IMR-90 (cell line): ENCODE measurements around the gene SMIM12. TPM values are rescaled to one million over a fixed set of nuclear protein-coding genes. Genes with fewer than 3 reads are reported as not detected.

Source experiments
- ATAC-seq: fragments of 200-7000 bp; cut with Tn5 transposase; 2 replicates; pipeline ENCODE4 v1.9.1; 2020; ENCODE audit warnings: low read depth, mild to moderate bottlenecking, moderate library complexity
- BruUV-seq: library from RNA; stranded (reverse); fragments of 400-500 nt; replicated peaks from 2 replicates; lab custom pipeline; 2021; lab: Mats Ljungman, UMichigan
- CTCF ChIA-PET: fragments of 300-600 bp; formaldehyde crosslinking; extraction: SDS; loops from one replicate; lab custom pipeline; 2021; ENCODE audit warnings: antibody characterized with exemption; lab: Yijun Ruan, JAX
- POLR2A ChIA-PET: fragments of 300-600 bp; sonication (Branson Sonifier 250); formaldehyde crosslinking; loops from one replicate; lab custom pipeline; 2022; ENCODE audit warnings: antibody characterized with exemption; ENCODE audit not compliant: unreplicated experiment; lab: Charles Lee
- DNase-seq: peaks from one replicate; pipeline ENCODE4 v3.0.0; 2013
- H2AFZ ChIP-seq: replicated peaks from 2 replicates; pipeline ENCODE3; 2013; ENCODE audit warnings: low read length, mild to moderate bottlenecking; ENCODE audit not compliant: poor library complexity
- H2AK5ac ChIP-seq: 2 replicates; pipeline ENCODE4 v1.6.1; 2013; ENCODE audit warnings: low read depth, low read length, inconsistent platforms
- H2AK9ac ChIP-seq: replicated peaks from 2 replicates; pipeline ENCODE3; 2013; ENCODE audit warnings: mild to moderate bottlenecking, low read depth, low read length, moderate library complexity; ENCODE audit not compliant: poor library complexity
- H2BK120ac ChIP-seq: 2 replicates; pipeline ENCODE4 v1.6.1; 2013; ENCODE audit warnings: low read depth, low read length, inconsistent platforms
- H2BK15ac ChIP-seq: 3 replicates; pipeline ENCODE4 v1.6.1; 2013; ENCODE audit warnings: low read depth, low read length, inconsistent platforms
- H2BK20ac ChIP-seq: 2 replicates; pipeline ENCODE4 v1.6.1; 2013; ENCODE audit warnings: low read depth, mild to moderate bottlenecking, inconsistent platforms, low read length, moderate library complexity
- H2BK5ac ChIP-seq: 2 replicates; pipeline ENCODE4 v1.6.1; 2013; ENCODE audit warnings: mild to moderate bottlenecking, low read depth, low read length, inconsistent platforms; ENCODE audit not compliant: poor library complexity, severe bottlenecking
- H3K14ac ChIP-seq: replicated peaks from 2 replicates; pipeline ENCODE4 v1.6.1; 2013; ENCODE audit warnings: low read depth, low read length, inconsistent platforms
- H3K18ac ChIP-seq: 2 replicates; pipeline ENCODE4 v1.6.1; 2013; ENCODE audit warnings: low read depth, low read length, control low read depth
- H3K23ac ChIP-seq: 2 replicates; pipeline ENCODE4 v1.6.1; 2013; ENCODE audit warnings: low read depth, low read length, inconsistent platforms
- H3K27ac ChIP-seq: 2 replicates; pipeline ENCODE4 v1.5.1; 2013; ENCODE audit warnings: mild to moderate bottlenecking, control low read depth, low read length; ENCODE audit not compliant: insufficient read depth
- H3K27me3 ChIP-seq: 2 replicates; pipeline ENCODE4 v1.6.1; 2013; ENCODE audit warnings: low read length; ENCODE audit not compliant: control insufficient read depth, insufficient read depth
- H3K36me3 ChIP-seq: 2 replicates; pipeline ENCODE4 v1.6.1; 2013; ENCODE audit warnings: low read length, mixed read lengths; ENCODE audit not compliant: control insufficient read depth, insufficient read depth
- H3K4ac ChIP-seq: 2 replicates; pipeline ENCODE4 v1.6.1; 2013; ENCODE audit warnings: low read depth, low read length, inconsistent platforms
- H3K4me1 ChIP-seq: 2 replicates; pipeline ENCODE4 v1.6.1; 2013; ENCODE audit warnings: low read length, mixed read lengths; ENCODE audit not compliant: control insufficient read depth, insufficient read depth
- H3K4me2 ChIP-seq: 2 replicates; pipeline ENCODE4 v1.6.1; 2013; ENCODE audit warnings: low read depth, mild to moderate bottlenecking, control low read depth, low read length, moderate library complexity
- H3K4me3 ChIP-seq: 2 replicates; pipeline ENCODE4 v1.5.1; 2013; ENCODE audit warnings: low read depth, mild to moderate bottlenecking, control low read depth, low read length, moderate library complexity; ENCODE audit not compliant: insufficient read depth
- H3K56ac ChIP-seq: 2 replicates; pipeline ENCODE4 v1.6.1; 2013; ENCODE audit warnings: low read length, inconsistent platforms; ENCODE audit not compliant: insufficient read depth; ENCODE audit errors: extremely low read depth
- H3K79me1 ChIP-seq, 2 experiments: 2 replicates each; pipeline ENCODE4 v1.6.1; 2013; ENCODE audit warnings: low read length in 2 of 2, inconsistent platforms in 1 of 2, low read depth in 1 of 2
- H3K9ac ChIP-seq: 2 replicates; pipeline ENCODE4 v1.6.1; 2013; ENCODE audit warnings: low read depth, low read length, control low read depth
- H3K9me1 ChIP-seq: 2 replicates; pipeline ENCODE4 v1.6.1; 2013; ENCODE audit warnings: low read length, inconsistent platforms; ENCODE audit not compliant: insufficient read depth
- H3K9me3 ChIP-seq: 2 replicates; pipeline ENCODE4 v1.6.1; 2013; ENCODE audit warnings: low read length; ENCODE audit not compliant: control insufficient read depth, insufficient read depth
- H4K20me1 ChIP-seq: 2 replicates; pipeline ENCODE4 v1.6.1; 2013; ENCODE audit warnings: low read length, inconsistent platforms; ENCODE audit not compliant: insufficient read depth
- H4K5ac ChIP-seq: 2 replicates; pipeline ENCODE4 v1.6.1; 2013; ENCODE audit warnings: mild to moderate bottlenecking, low read depth, low read length, control low read depth
- H4K8ac ChIP-seq, 2 experiments: 2 replicates each; pipeline ENCODE4 v1.6.1; 2013; ENCODE audit warnings: low read depth in 2 of 2, low read length in 2 of 2, control low read depth in 1 of 2, inconsistent platforms in 1 of 2
- H4K91ac ChIP-seq: 2 replicates; pipeline ENCODE4 v1.6.1; 2013; ENCODE audit warnings: low read depth, low read length, inconsistent platforms; ENCODE audit not compliant: insufficient read depth
- POLR2A ChIP-seq: IDR thresholded peaks from 2 replicates; pipeline ENCODE4 v1.6.1; 2012; ENCODE audit warnings: mild to moderate bottlenecking, low read depth, low read length
- RAD21 ChIP-seq: IDR thresholded peaks from 2 replicates; pipeline ENCODE4 v1.6.1; 2012; ENCODE audit warnings: low read length, improper control_type of control experiment
- WGBS, 2 experiments: methylation state at CpG; one replicate each; pipeline versions ENCODE4 v1.1.5 to v1.1.7; 2013; ENCODE audit warnings: missing lambda C conversion rate in 2 of 2; ENCODE audit not compliant: insufficient read length in 1 of 2; ENCODE audit errors: extremely low coverage in 2 of 2; 5-methylcytosine and 5-hydroxymethylcytosine counted together
- dilution Hi-C: fragments of 300-500 bp; cut with HindIII; formaldehyde crosslinking; loops from one replicate; pipeline ENCODE4 v1.14.3; 2018; ENCODE audit warnings: low sequenced_read_pairs; ENCODE audit not compliant: unreplicated experiment
- in situ Hi-C: fragments of 300-500 bp; cut with MboI; formaldehyde crosslinking; loops from 3 replicates; pipeline ENCODE4 v1.14.3; 2019; ENCODE audit warnings: low sequenced_read_pairs, inconsistent platforms, mixed read lengths
- intact Hi-C: fragments of 100-400 bp; cut with micrococcal nuclease; formaldehyde crosslinking; loops from 2 replicates; pipeline ENCODE4 v1.10.0; 2022
- polyA plus RNA-seq, 3 experiments: library from polyadenylated mRNA; depleted of rRNA; stranded (reverse); fragments of >200 nt; gene quantifications; 2 replicates each; pipeline ENCODE4 v1.2.3, GENCODE V29; 2012; ENCODE audit warnings: low replicate concordance in 1 of 3
- total RNA-seq: library from RNA; depleted of rRNA; stranded (reverse); fragments of >200 nt; gene quantifications from 2 replicates; pipeline ENCODE4 v1.2.3, GENCODE V29; 2012

Gene SMIM12
- total and polyA plus RNA-seq, 2 of the 4 experiments (the other 2 are of a cell fraction) = 31.9 to 44.4 TPM

DNA sequence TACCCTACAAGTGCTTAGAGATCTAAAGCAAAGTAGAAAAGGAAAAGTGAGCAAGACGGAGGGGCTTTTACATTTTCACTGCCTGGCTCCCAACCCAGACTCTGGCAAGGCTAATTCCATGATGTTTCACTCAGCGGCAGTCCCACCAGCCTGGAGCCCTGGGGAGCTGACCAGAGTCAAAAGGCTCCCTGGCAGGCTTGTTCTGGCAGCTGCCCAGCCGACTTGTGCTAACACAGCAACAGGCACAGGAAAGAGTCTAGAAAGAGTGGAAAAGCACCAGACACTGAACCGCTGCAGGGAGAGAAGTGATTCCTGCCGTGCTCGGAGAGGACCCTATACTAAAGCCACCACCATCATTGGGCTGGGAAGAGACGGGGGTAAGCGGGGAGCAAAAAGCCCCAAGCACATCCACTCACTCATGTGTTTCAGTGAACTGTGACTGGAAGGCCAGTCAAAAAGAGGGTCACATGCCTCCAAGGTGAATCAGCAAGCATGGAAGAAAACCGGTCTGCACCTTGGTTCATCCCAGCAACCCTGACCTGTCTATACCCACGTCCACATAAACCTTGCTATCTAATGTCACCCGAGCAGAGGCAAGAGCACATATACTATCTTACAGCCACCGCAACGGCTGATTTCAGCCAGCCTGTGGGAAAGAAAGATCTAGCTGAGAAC is 8.0 kb downstream of the SMIM12 start:
- WGBS, 2 experiments = 90% methylated on average over 2 of the region's 13 CpGs; no CpG with 5 or more reads in 1 of the 2 experiments
- Histone ChIP-seq H3K18ac (no peak overlapping the region), H2BK20ac (no peak overlapping the region), H2BK120ac (no peak overlapping the region), H2AK9ac (peak overlapping the region; percentile 68), H3K4me3 (no peak overlapping the region), H3K9me3 (no peaks in the 10 kb centered on the region), H2BK5ac (no peak overlapping the region), H4K20me1 (peaks cover 21% of the 10 kb centered on the region), H2BK15ac (no peak overlapping the region), H2AFZ (no peak overlapping the region), H3K9ac (no peak overlapping the region), H4K8ac (no peak overlapping the region), H4K5ac (no peak overlapping the region), H3K4me1 (no peaks in the 10 kb centered on the region), H3K23ac (no peak overlapping the region), H3K27ac (no peak overlapping the region), H2AK5ac (no peak overlapping the region), H3K79me1 (peaks cover 21 to 36% of the 10 kb centered on the region in 2 experiments), H3K4ac (no peak overlapping the region), H3K36me3 (peaks cover 20% of the 10 kb centered on the region), H3K4me2 (no peak overlapping the region), H3K14ac (no peak overlapping the region), H3K9me1 (no peaks in the 10 kb centered on the region; the same call in 1 of the 2 replicates), H3K56ac (no peak overlapping the region), H3K27me3 (no peaks in the 10 kb centered on the region), H4K91ac (no peak overlapping the region)
- no peak for DNase-seq
- TF ChIP-seq RAD21 (no peak), POLR2A (no peak)
- ChIA-PET POLR2A (no interaction called here), CTCF (interaction anchor here (0.8 to 1.5 kb wide), 2 partner anchors 133 to 135 kb away, joined by 3 to 8 read pairs; partner anchors contain the start of gene TMEM35B)
- intact Hi-C loops (loop anchor here (1.0 to 10.0 kb wide), 2 partner anchors 65 to 333 kb away; no protein-coding TSS in a partner anchor), dilution Hi-C loops (no loop called here), in situ Hi-C loops (no loop called here)
- no TSS peak for BruUV-seq
- ATAC-seq = no peak
